Heart left ventricle (tissue), 16 donors: ENCODE measurements around the gene RIMS1. TPM values are rescaled to one million over a fixed set of nuclear protein-coding genes. Genes with fewer than 3 reads are reported as not detected.

Experiments
- ATAC-seq, 4 donors: fragments of 200-7000 bp; cut with Tn5 transposase; one replicate each; pipeline ENCODE4 v1.9.1; 2020 to 2022; ENCODE audit warnings: moderate library complexity in 4 of 4, mild to moderate bottlenecking in 3 of 4, moderate number of reproducible peaks in 1 of 4
- DNase-seq, 5 donors: peaks; one replicate each; pipeline ENCODE4 v3.0.0-alpha.2; 2020
- H3K27ac ChIP-seq, 12 donors: fragments of 200-600 bp; sonication (generic) in 4 of 12; one replicate each; pipeline versions ENCODE4 v1.5.0 to v1.8.0; 2016 to 2022; ENCODE audit warnings: mild to moderate bottlenecking in 2 of 12
- H3K27me3 ChIP-seq, 9 donors: fragments of 200-600 bp; sonication (generic) in 2 of 9; one replicate each; pipeline versions ENCODE4 v1.5.1 to v1.8.0; 2016 to 2022; ENCODE audit warnings: mild to moderate bottlenecking in 3 of 9
- H3K36me3 ChIP-seq, 9 donors: fragments of 200-600 bp; sonication (generic) in 2 of 9; one replicate each; pipeline versions ENCODE4 v1.5.0 to v1.8.0; 2018 to 2022; ENCODE audit warnings: mild to moderate bottlenecking in 2 of 9
- H3K4me1 ChIP-seq, 12 donors: fragments of 200-600 bp; sonication (generic) in 4 of 12; one replicate each; pipeline versions ENCODE4 v1.5.0 to v1.8.0; 2016 to 2022; ENCODE audit warnings: mild to moderate bottlenecking in 3 of 12
- H3K4me3 ChIP-seq, 12 donors: fragments of 200-600 bp; sonication (generic) in 4 of 12; one replicate each; pipeline versions ENCODE4 v1.5.0 to v1.8.0; 2017 to 2022; ENCODE audit warnings: mild to moderate bottlenecking in 9 of 12, moderate library complexity in 4 of 12
- H3K9me3 ChIP-seq, 12 donors: fragments of 200-600 bp; sonication (generic) in 4 of 12; one replicate each; pipeline versions ENCODE4 v1.5.0 to v1.8.0; 2016 to 2022; ENCODE audit warnings: mild to moderate bottlenecking in 1 of 12
- POLR2A ChIP-seq, 2 donors: fragments of 450-650 bp; IDR thresholded peaks; one replicate each; pipeline ENCODE4 v1.6.1; 2017; ENCODE audit warnings: antibody characterized with exemption in 2 of 2, mild to moderate bottlenecking in 2 of 2, moderate library complexity in 2 of 2
- WGBS, 4 donors: extraction: QIAGEN DNeasy Blood & Tissue Kit in 2 of 4; methylation state at CpG; one replicate each; pipeline versions ENCODE4 v1.1.5 to v1.1.7; 2013 to 2018; 5-methylcytosine and 5-hydroxymethylcytosine counted together
- intact Hi-C, 10 donors: fragments of 100-400 bp; cut with DNase I; formaldehyde crosslinking; loops; one replicate each; pipeline versions ENCODE4 v1.11.1 to v1.14.2; 2022
- long read RNA-seq, 3 donors: library from polyadenylated mRNA; unstranded; transcript quantifications; one replicate each; pipeline ENCODE4 v2.0.0, GENCODE V29; 2020 to 2021
- polyA plus RNA-seq, 2 donors: library from polyadenylated mRNA; stranded (reverse); fragments of 200-250 nt; gene quantifications; one replicate each; pipeline ENCODE4 v1.2.3, GENCODE V29; 2013
- total RNA-seq, 9 donors: library from RNA; depleted of rRNA in 2 of 9; stranded (reverse); fragments of >200 nt in 2 of 9; fragmentation: NEBNext Ultra II Directional in 3 of 9; extraction: Animal tissue kit (Norgen Biotek cat#: 25700) in 3 of 9; gene quantifications; one replicate each; pipeline versions ENCODE4 v1.1.0 to v1.2.4, GENCODE V29; 2016 to 2023
- TF ChIP-seq, protein P1 (sequence below), 12 donors: fragments of 200-600 bp; sonication (generic) in 4 of 12; IDR thresholded peaks; one replicate each; pipeline versions ENCODE4 v1.5.0 to v1.8.0; 2018 to 2022; ENCODE audit warnings: antibody characterized with exemption in 12 of 12, mild to moderate bottlenecking in 5 of 12
- donor health status: ischemic (EF 13 %, LVEDD 7.1; RV severe dilation, severe dysfunction).
- donor health status: healthy with polysubstance abuse.
- donor health status: DM: no; HTN: yes; CAD: no.
- donor health status: DM: no; HTN: no; CAD: no.
- donor health status: ischemic (EF 25% LVEDD 6.9; RV normal size, moderate dysfunction).
- donor health status: ischemic (EF 25% LVEDD 5.7; RV mildly dilated, moderate dysfunction).
- donor health status: healthy.
- donor health status: DM: yes; HTN: yes; CAD: no.
- donor health status: ischemic (EF 35%, LVEDD 5.7; RV mildly dilated, moderate dysfunction).
- donor health status: nonischemic (EF 11% LVEDD 7.7; RV severe dilation, severe dysfunction).
- donor health status: DM: yes; HTN: yes; CAD: no.
- donor health status: PGD.
- donor health status: ischemic (EF 29% LVEDD 5.4; RV normal size, mild dysfunction).
- donor health status: nonischemic (EF 23%, LVEDD 6.1; RV moderate dilation, normal function).

The RIMS1 gene, protein sequence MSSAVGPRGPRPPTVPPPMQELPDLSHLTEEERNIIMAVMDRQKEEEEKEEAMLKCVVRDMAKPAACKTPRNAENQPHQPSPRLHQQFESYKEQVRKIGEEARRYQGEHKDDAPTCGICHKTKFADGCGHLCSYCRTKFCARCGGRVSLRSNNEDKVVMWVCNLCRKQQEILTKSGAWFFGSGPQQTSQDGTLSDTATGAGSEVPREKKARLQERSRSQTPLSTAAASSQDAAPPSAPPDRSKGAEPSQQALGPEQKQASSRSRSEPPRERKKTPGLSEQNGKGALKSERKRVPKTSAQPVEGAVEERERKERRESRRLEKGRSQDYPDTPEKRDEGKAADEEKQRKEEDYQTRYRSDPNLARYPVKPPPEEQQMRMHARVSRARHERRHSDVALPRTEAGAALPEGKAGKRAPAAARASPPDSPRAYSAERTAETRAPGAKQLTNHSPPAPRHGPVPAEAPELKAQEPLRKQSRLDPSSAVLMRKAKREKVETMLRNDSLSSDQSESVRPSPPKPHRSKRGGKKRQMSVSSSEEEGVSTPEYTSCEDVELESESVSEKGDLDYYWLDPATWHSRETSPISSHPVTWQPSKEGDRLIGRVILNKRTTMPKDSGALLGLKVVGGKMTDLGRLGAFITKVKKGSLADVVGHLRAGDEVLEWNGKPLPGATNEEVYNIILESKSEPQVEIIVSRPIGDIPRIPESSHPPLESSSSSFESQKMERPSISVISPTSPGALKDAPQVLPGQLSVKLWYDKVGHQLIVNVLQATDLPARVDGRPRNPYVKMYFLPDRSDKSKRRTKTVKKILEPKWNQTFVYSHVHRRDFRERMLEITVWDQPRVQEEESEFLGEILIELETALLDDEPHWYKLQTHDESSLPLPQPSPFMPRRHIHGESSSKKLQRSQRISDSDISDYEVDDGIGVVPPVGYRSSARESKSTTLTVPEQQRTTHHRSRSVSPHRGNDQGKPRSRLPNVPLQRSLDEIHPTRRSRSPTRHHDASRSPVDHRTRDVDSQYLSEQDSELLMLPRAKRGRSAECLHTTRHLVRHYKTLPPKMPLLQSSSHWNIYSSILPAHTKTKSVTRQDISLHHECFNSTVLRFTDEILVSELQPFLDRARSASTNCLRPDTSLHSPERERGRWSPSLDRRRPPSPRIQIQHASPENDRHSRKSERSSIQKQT (N-terminal part only)
- total RNA-seq: 1 to 10 TPM in 4 of 9 donors, under 1 TPM in 3, not detected in 2; 0.11 to 3.2 (median 1.1) TPM
- polyA plus RNA-seq: not detected
- long read RNA-seq, donor 1: 0 reads
- long read RNA-seq, donor 2: 0 reads
- long read RNA-seq, donor 3: 0 reads

DNA sequence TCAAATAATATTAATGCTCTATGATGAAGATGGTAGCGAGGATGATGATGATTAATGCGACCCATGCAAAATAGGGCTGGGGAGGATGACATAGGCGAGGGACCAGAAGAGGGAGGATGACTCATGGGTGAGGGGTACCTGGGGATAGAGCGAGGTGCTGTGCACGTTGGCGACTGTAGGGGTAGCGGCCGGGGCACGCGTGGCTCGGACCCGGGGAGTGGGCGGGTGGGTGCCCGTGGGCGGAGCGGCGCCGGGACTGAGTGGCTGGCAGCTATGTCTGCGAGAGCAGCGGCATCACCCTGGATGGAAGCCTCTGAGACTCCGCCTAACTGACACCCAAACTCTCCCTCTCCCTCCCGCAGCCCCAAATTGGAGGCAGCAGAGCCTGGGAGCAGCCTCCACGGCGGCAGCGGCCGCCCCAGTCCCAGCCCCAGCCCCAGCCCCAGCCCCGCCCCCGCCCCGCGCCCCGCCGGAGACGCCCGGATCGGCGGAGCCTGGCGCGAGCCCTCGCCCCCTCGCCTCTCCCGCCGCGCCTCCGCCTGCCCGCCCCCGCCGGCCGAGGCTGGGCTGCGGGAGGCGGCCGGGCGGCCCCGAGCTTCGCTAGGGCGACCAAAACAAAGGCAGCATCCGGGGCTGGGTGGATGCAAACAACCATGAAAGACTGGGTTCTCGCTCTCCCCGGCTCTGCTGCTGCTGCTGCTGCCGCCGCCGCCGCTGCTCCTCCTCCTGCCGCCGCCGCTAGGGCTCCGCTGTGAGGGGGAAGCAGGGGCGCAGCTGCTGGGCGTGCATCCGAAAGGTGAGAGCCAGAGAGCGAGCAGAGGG is at the start of gene RIMS1:
Gene RIMS1 (plus strand): TSS at position 367 of the 822 bp plus-strand sequence. CDS start 474 bp downstream, outside the sequence.
- peaks cover 0 to 10% (median 0%) of the 10 kb centered on the region in 12 donors for H3K4me1 ChIP-seq
- TF ChIP-seq, protein P1, sequence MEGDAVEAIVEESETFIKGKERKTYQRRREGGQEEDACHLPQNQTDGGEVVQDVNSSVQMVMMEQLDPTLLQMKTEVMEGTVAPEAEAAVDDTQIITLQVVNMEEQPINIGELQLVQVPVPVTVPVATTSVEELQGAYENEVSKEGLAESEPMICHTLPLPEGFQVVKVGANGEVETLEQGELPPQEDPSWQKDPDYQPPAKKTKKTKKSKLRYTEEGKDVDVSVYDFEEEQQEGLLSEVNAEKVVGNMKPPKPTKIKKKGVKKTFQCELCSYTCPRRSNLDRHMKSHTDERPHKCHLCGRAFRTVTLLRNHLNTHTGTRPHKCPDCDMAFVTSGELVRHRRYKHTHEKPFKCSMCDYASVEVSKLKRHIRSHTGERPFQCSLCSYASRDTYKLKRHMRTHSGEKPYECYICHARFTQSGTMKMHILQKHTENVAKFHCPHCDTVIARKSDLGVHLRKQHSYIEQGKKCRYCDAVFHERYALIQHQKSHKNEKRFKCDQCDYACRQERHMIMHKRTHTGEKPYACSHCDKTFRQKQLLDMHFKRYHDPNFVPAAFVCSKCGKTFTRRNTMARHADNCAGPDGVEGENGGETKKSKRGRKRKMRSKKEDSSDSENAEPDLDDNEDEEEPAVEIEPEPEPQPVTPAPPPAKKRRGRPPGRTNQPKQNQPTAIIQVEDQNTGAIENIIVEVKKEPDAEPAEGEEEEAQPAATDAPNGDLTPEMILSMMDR (IDR thresholded peaks at IDR 0.05): peak in 1 of 12 donors; percentile 18
- TF ChIP-seq POLR2A (IDR thresholded peaks at IDR 0.05): no peak
- peaks cover 8 to 50% (median 24%) of the 10 kb centered on the region in 9 donors for H3K27me3 ChIP-seq
- peak in 1 of 5 donors; percentile 54 for DNase-seq
- peak within 1 kb of the TSS; percentile 5 to 53 (median 36) for H3K4me3 ChIP-seq
- no peaks in the 10 kb centered on the region for H3K9me3 ChIP-seq
- peak in 1 of 4 donors; percentile 27 for ATAC-seq
- H3K36me3 ChIP-seq: no peaks in the 10 kb centered on the region
- no peak within 1 kb of the TSS for H3K27ac ChIP-seq
- WGBS, 4 donors: 2 to 3% (median 3%) methylated on average over 34 to 70 of the region's 70 CpGs
- intact Hi-C loops: no loop called here

DNA sequence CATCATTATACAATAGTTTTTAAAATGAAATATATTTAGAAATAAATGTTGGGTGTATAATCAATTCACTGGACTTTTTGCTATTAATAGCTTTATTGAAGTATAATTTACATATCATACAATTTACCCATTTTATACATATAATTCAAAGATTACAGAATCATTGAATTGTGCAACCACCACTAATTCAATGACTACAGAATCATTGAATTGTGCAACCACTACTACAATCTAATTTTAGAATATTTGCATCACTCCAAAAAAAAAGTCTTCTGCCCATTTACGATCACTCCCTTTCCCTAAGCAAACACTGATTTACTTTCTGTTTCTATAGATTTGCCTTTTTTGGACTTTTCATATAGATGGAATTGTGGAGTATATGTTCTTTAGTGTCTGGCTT is 35.1 kb upstream of the RIMS1 start:
- ATAC-seq (no peak), DNase-seq (no peak)
- Histone ChIP-seq H3K27me3 (no peaks in the 10 kb centered on the region), H3K27ac (no peak overlapping the region), H3K4me1 (no peaks in the 10 kb centered on the region), H3K36me3 (no peaks in the 10 kb centered on the region), H3K9me3 (peaks cover 0 to 4% (median 0%) of the 10 kb centered on the region in 12 donors), H3K4me3 (no peak overlapping the region)
- WGBS, 4 donors: 64 to 71% (median 70%) methylated on average over 1 of the region's 1 CpG
- no peak for TF ChIP-seq POLR2A (IDR thresholded peaks at IDR 0.05)
- TF ChIP-seq, protein P1 (IDR thresholded peaks at IDR 0.05): no peak
- intact Hi-C loops: no loop called here

DNA sequence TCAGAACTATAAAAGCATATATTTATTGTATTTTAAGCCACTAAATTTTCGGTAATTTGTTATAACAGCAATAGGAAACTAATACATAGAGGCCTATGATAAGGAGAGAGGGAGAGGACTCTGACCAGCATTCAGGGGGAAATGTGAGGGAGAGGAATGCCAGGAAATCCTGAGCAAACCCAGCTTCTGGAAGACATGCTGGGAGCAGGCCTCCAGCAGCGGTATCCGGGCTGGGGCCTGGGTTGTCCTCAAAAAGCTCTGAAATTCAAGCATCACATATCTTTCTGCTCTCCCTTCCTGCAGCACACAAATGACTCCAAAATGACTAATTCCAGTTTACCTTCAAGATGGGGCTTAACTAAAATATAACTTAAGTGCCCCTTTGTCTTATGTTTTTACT is 33.4 kb upstream of the RIMS1 start:
- Histone ChIP-seq H3K4me1 (no peaks in the 10 kb centered on the region), H3K36me3 (no peaks in the 10 kb centered on the region), H3K27ac (no peak overlapping the region), H3K27me3 (no peaks in the 10 kb centered on the region), H3K9me3 (peaks cover 0 to 4% (median 0%) of the 10 kb centered on the region in 12 donors), H3K4me3 (no peak overlapping the region)
- intact Hi-C loops: no loop called here
- no peak for TF ChIP-seq POLR2A (IDR thresholded peaks at IDR 0.05)
- TF ChIP-seq, protein P1 (IDR thresholded peaks at IDR 0.05): no peak
- DNase-seq (no peak), ATAC-seq (no peak)
- 56 to 67% (median 63%) methylated on average over 3 of the region's 3 CpGs for WGBS, 4 donors
